ENCODE data around the gene CHST11. TPM values are rescaled to one million over a fixed set of nuclear protein-coding genes. Genes with fewer than 3 reads are reported as not detected.

Gene CHST11
- polyA plus RNA-seq, 4 donors, result 6.6 to 8.7 (median 7.2) TPM

DNA sequence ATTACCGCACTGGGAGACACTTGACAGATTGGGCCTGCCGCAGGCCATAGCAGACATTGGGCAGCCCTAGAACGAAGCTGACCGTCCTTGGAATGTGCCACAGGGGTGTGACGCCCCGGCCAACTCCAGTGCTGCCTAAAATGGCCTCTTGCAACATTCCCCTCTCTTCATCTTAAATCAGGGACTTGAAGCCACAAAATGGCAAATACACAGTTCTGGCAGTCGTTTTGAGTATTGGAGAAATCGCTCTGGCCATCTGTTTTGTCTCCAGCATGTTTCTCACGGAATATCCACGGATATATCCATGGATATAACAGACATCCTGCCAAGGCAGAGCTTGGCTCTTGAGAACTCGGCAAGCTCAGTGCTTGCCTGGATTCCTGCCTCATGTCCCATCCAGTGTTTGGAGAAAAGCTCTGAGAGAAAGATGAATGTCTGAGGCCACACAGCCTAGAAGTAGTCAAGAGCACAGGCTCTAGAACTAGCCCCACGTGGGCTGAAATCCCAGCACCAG, 158.4 kb downstream of the CHST11 start:
- no peak for DNase-seq (ENCODE audit: low read depth in 4 of 4, low spot score in 2 of 4)

DNA sequence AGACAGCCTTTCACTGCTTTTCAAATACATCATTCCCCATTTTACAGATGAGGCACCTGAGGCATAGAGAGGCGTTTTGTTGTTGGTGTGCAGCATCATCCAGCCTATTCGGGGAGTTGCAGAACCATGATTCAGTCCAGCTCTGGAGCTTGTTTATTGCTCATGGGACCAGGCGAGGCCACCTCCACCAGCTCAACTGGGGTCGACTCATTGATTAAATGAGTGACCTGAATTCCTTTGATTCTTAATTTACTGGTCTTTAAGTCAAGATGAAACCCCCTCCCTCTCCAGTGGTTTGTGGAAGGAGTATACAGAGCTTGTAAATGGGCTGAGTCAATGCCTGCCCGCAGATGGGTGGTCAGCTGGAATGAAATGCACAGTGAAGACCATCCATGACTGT, 161.9 kb downstream of the CHST11 start:
- DNase-seq (ENCODE audit: low read depth in 4 of 4, low spot score in 2 of 4), result no peak

DNA sequence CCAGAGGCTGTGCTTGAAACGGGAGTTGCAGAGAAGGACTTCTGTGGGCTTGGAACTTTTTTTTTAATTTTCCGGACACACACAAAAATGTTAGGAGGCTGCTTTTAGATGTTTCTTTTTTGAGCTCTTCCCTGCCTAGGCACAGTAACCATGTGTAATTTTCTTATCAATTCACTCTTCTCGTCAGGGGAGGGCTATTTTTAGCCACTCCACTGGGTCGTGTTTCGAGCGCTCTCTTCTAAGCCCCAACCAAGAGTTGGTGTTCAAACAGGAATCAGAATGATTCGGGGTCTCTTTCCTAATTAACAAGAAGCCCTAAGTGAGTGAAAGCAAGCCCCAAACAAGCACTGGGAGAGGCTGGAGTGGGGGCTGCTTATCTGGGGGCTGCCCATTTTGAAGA, 162.6 kb downstream of the CHST11 start:
- no peak for DNase-seq (ENCODE audit: low read depth in 4 of 4, low spot score in 2 of 4)

DNA sequence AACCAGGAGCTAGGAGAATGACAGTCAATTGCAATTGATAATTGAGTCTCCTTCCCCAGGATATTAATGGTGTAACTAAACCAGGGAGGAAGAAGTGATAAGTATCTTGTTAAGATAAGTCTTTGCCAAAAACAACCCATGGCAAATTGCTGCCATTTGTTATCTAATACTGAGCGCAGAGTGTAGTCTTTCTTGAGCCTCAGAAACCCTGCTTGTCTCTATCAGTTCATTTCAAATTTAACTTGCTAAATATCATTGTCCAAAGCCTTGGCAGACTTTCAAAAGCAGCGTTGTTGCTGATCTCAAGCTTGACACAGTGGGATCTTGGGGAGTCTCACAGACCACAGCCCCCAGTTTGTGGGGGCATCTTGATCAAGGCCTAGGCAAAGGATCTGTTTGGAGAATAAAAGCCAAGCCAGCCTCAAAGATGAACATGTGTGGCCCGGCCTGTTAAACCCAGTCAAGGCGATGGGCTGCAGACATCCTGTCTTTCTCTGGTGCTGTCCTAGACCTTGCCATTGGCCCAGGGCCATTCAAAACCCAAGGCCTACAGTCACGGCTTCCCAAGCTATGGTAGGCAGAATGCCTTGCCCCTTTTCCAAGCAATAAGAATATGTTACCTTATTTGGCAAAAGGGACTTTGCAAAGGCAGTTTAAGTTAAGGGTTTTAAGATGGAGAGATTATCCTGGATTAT, 164.2 kb downstream of the CHST11 start:
- no peak for DNase-seq (ENCODE audit: low read depth in 4 of 4, low spot score in 2 of 4)

DNA sequence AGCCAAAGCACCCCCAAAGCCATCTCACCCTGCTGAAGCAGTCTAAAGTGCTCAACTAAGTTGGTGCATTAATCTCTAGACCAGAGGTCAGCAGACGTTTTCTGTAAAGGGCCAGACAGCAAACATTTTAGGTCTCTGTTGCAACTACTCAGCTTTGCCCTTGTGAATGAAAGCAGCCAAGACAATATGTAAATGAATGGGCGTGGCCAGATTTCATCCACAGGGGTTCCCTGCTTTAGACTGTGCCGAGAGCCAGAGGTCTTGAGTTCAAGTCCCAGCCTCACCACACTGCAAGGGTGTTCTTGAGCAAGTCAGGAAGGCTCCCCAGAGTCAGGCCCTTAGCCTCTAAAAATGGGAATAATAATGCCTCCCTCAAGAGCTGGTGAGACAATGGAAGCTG, 166.2 kb downstream of the CHST11 start:
- DNase-seq (ENCODE audit: low read depth in 4 of 4, low spot score in 2 of 4), result no peak

DNA sequence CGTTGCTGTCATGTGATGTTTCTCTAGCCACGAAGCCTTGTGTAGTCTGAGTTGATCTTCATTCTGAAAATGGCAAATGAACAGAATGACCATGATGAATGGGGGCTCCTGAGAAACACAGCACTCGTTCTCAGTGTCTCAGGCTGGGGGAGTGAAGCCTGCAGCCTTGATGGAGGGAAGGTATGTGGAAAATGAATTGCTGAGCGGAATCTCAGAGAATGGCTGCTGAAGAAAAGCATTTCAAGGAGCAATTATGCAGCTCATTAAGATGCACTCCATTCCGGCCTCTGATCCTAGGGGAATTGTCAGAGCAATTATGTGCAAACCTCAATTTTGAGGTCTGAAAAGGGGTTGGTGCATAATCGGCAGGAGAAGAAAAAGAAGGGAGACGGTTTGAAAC, 167.1 kb downstream of the CHST11 start:
- DNase-seq (ENCODE audit: low read depth in 4 of 4, low spot score in 2 of 4), result no peak

DNA sequence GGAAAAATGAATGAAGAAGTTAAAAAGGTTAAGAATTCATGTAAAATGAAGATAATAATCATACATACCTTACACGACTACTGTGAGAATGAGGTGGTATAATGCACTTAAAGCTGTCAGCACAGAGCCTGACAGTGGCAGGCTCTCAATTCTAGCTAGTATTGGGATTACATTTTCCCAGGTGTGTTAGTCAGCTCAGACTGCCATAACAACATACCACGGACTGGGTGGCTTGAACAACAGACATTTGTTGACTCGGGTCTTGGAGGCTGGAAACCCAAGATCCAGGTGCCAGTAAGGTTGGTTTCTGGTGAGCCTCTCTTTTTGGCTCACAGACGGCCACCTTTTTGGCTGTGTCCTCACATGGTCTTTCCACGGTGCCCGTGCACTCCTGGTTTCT, 167.8 kb downstream of the CHST11 start:
- no peak for DNase-seq (ENCODE audit: low read depth in 4 of 4, low spot score in 2 of 4)

DNA sequence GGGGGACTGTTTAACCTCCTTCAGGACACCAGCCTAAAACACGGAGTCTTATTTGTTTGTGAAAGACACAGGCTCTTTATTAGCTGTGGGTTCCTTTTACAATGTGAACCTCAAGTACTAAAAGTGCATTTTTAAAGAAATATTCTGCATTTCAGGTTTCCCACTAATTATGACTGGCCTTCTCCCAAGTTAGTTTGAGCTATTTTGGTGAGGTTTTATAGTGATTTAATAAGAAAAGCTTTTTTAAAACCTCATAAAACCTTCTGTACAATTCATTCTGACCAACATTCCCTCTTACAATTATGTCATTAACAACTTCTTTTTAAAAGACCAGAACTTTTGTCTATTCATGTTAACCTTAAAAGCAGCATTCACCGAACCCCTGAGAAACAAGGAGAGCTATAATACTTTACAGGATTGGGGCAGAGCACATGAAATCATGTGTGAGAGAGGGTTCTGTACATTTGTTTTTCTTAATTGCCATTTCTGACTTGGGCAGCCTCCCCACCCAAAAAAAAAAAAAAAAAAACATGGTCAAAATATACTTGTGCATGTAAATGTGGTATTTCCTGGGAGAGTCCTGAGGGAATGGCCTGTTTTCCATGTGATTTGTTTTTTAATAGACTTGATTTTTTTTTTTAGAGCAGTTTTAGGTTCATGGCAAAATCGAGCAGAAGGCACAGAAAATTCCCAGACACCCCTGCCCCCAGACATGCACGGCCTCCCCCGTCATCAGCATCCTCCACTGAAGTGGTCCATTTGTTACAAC, 169.5 kb downstream of the CHST11 start:
- no peak for DNase-seq (ENCODE audit: low read depth in 4 of 4, low spot score in 2 of 4)

DNA sequence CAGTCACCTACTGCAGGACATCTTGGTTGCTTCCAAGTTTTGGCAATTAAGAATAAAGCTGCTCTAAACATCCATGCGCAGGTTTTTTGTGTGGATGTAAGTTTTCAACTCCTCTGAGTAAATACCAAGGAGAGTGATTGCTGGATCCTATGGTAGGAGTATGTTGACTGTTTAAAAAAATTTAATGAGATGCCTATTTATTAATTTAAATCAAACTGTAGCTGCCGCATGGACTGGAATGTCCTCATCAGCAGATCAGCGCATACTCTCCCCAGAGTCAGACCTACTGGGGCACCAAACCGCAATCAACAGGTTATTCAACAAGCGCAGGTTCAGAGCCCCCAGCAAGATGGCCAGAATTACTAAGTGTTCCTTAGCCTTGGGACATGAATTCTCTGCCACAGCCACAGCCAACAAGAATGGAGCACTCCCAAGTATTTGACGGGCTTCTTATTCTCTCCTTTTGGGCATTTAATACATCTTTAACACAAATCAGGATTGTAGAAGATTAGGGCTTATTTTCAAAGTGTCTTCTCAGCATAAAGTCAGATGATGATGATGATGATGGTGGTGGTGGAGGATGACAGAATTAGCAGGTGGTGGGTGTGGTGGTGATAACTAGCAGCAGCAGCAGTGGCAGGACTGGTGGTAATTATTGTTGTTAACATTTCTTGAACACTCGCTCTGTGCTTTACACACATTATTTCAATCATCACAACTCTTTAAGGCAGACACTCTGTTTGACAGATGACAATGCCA, 170.7 kb downstream of the CHST11 start:
- no peak for DNase-seq (ENCODE audit: low read depth in 4 of 4, low spot score in 2 of 4)

DNA sequence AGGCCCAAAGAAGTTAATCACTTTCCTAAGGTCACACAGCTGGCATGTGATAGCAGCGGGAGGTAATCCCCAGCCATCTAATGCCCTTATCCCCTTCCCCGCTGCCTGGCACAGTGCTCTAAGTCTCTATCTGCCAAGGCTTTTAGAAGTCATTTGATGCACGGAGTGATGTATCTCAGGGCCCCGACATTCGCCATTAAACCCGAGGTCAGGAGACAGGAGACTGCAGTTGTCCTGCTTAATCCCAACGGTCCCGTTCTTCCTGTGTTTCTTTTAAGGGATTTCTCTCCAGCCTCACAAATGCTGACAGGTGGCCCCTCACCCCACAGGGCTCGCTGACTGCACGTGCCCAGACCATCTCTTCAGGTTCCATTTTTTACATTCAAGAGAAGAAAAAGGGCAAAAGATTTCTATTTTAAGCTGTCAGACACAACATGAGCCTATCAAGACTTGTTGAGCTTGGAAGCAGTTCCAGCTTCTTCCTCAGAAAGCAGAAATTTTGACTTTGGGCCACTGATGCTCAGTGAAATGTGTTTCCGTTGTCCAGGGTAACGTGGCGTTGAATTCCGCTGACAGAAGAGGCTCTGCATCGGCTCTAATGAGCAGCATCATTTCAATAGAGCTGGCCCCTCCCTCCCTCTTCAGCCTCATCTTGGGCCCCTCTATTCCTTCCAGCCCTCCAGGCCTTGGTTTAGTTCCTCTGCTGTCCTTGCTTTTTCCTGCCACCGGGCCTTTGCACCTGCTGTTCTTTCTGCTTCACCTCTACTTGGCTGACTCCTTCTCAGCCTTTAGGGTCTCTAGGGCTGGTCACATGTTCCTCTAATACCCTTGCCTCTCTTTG, 171.5 kb downstream of the CHST11 start:
- no peak for DNase-seq (ENCODE audit: low read depth in 4 of 4, low spot score in 2 of 4)

DNA sequence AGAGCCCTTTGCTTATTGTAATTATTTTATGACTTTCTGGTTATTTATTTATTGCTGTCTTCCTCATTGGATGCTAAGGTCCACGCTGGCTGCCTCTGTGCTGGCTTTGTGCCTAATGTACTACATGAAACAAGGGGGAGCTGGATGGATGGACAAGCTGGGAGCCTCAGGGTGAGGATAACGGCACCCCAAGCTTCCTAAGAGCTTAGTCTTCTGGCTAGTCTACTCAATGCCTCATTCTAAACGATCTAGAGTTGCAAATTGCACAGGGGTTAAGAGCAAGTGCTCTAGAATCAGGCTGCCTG, 172.0 kb downstream of the CHST11 start:
- DNase-seq (ENCODE audit: low read depth in 4 of 4, low spot score in 2 of 4), result no peak

DNA sequence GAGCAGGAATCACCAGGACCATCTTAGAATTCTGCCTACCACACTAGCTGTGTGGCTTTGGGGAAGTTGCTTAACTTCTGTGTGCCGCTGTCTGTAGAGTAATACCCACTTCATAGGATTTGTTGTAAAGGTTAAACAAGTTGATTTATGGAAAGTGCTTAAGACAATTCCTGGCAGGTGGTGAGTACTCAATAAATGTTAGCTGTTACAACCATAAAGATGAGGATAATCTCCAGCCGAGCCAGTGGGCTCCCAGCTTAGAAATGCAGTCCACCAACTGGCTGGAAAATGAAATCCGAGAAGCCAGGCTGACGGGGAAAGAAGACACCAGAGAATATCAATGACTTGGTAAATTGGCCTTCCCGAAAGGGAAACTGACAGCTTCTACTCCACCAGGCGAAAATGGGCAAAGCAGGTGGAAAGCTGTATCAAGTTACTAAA, 173.5 kb downstream of the CHST11 start:
- no peak for DNase-seq (ENCODE audit: low read depth in 4 of 4, low spot score in 2 of 4)

DNA sequence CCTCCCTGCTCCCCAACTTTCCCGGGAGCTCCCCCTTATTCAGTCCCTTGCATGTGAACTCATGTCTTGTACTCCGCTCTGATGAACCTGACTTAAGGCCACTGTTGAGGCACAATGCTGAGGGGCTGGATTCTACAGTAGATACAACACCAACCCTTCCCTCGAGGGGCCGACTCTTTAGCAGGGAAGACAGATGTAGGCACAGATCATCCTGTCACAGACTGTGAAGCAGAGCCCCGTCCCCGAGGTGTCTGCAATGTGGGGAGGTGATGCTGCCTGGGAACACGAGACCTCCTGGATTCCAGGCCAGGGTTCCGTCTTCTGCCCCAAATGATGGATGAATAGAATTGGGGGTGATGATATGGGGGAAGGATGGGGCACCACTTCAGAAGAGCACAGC, 175.1 kb downstream of the CHST11 start:
- no peak for DNase-seq (ENCODE audit: low read depth in 4 of 4, low spot score in 2 of 4)

DNA sequence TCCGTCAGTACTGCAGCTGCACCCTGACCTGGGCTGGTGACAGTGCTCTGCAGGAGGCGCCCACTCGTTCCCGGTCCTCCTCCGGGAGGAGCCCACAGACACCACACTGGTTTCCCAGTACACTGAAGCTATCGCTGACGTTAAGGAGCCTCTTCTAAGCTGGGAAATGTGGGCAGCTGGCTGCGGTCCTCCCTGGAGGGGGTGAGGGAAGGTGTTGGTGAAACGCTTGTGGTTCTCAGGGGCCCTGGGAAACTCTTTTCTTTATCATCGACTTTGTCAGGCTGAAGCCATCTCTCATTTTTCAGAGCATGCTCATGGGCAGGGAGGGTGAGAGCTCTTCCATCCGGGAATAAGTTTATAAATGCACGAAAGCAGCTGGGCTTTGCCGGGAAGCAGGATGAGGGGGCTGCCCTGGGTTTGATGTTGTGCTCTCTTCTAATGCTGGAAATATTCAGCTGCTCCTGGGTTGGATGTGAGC, 176.0 kb downstream of the CHST11 start:
- no peak for DNase-seq (ENCODE audit: low read depth in 4 of 4, low spot score in 2 of 4)

DNA sequence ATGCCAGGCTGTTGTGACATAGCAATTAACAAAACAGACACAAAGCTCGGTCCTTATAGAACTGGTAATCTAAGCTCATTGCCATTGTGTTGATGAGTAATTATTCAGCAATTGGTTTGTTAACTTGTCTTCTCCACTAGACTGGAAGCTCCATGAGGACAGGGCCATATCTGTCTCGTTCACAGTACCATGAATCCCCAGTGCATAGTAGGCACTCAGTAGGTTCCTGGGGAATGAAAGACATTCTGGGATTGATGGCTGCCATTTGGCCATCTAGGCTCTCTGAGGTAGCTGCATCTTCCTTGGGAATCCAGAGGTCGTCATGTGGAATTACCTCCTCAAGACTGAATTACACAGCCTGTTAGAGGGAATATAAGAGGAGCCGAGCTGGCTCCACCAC, 177.3 kb downstream of the CHST11 start:
- no peak for DNase-seq (ENCODE audit: low read depth in 4 of 4, low spot score in 2 of 4)

DNA sequence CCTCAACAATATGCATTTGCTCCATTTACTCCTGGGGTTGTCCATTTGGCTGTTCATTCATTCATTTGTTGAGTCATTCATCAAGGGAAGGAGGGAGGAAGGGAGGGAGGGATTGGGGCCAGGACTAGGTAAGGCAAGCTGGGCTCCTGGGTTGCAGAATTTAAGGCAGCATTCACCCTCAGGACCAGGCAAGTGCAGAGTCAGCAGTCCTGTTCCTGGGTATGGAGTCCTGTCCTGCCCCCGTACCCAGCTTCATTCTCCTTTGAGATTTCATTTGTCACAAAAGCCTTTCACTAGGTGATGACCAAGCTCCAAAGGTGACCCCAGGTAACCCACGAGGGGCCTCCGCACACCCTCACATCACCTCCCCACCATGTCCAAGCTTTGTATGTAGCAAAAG, 178.1 kb downstream of the CHST11 start:
- no peak for DNase-seq (ENCODE audit: low read depth in 4 of 4, low spot score in 2 of 4)

DNA sequence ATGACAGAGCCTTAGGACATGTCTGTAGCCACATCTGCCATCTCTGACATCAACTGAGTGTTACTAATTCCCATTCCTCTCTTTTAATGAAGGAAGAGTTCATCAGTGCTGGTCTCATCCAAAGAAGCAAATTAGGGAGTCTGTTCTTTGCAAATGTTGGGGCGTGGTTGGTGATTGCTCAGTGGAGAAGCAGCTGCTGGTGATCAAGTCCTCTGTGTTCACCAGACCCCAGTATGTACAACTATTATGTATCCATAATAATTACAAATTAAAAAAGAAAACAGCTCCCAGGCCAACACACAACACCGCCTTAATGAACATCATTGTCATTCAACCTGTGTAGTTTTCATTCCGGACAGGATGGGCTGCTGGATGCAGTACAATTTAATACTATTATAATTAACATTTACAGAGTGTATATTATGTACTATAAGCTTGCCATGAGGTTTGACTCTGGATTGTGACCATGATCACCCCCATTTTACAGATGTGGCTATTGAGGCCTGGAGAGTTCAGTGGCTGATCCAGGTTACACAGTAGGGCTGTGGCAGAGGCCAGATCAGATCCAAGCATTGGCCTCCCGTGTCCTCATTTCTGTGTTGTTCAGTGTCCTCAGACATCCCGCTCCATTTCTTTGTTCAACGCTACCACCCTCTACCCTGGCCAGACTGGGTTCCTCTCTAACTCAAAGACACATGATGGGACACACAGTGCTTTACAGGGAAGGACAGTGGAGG, 179.0 kb downstream of the CHST11 start:
- DNase-seq (ENCODE audit: low read depth in 4 of 4, low spot score in 2 of 4), result no peak

DNA sequence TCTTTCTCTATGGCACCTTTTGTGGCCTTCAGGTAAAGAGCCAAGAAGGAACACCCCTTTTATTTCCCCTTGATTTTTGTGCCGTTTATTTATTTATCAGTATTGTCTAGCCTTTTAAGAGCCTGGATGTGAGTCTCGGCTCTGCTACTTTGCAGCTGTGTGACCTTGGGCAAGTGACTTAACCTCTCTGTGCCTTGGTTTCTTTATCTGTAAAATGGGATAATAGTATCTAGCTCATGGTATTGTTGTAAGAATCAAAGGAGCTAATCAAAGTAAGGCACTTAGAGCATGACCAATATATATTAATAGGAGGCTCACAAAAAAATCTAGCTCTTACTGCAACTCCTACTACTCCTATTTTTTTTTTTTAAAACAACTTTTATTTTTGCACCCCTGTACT, 179.7 kb downstream of the CHST11 start:
- no peak for DNase-seq (ENCODE audit: low read depth in 4 of 4, low spot score in 2 of 4)

DNA sequence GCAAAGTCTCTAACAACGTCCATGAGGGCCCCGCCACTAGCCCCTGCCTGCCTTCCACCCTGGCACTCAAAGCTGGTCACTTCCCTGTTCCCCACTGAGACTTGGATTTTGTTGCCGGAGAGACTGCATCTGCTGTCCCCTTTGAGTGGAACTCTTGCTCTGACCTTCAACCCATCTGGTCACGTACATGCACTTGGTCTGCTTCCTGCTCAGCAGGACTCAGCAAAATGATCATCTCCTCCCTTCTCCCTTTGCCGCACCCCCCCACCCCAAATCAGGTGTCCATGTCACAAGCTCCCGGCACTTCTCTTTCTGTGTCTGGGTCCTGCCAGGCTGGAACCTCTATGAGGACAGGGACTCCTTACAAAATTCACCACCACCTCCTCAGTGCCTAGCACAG, 180.9 kb downstream of the CHST11 start:
- DNase-seq (ENCODE audit: low read depth in 4 of 4, low spot score in 2 of 4), result no peak

Measured in left renal cortex interstitium (tissue), 4 donors.